Endothelial cell of umbilical vein (primary cell): Measurements from ENCODE around the gene ATOX1. TPM values are rescaled to one million over a fixed set of nuclear protein-coding genes. Genes with fewer than 3 reads are reported as not detected.

ENCODE experiments used
- BruUV-seq: library from RNA; stranded (reverse); fragments of 400-500 nt; replicated peaks from 2 replicates; lab custom pipeline; 2021; lab: Mats Ljungman, UMichigan
- CTCF ChIA-PET: fragments of 300-600, 350-600 bp; sonication (Branson Sonifier 250); formaldehyde crosslinking; loops from one replicate; lab custom pipeline; 2021; ENCODE audit warnings: antibody characterized with exemption, inconsistent platforms; lab: Charles Lee
- POLR2A ChIA-PET: fragments of 300-600, 350-600 bp; sonication (Branson Sonifier 250); formaldehyde crosslinking; loops from one replicate; lab custom pipeline; 2021; ENCODE audit warnings: antibody characterized with exemption, inconsistent platforms; lab: Charles Lee
- DNase-seq: peaks from one replicate; pipeline ENCODE4 v3.0.0-alpha.2; 2011; ENCODE audit warnings: low read depth, low spot score
- FAIRE-seq: peaks from 2 replicates; lab custom pipeline; 2011; peaks lifted over from hg19 to GRCh38; lab: Jason Lieb, UNC
- H2AFZ ChIP-seq: 2 replicates; pipeline ENCODE4 v1.6.0; 2012; ENCODE audit warnings: low read depth, low read length, control low read depth, inconsistent platforms
- H3K27ac ChIP-seq: 2 replicates; pipeline ENCODE4 v1.5.1; 2011; ENCODE audit warnings: low read depth, mild to moderate bottlenecking, control low read depth, low read length, moderate library complexity; ENCODE audit not compliant: insufficient read depth
- H3K27me3 ChIP-seq, 2 experiments: 2 replicates each; pipeline versions ENCODE4 v1.6.0 to v1.6.1; 2011; ENCODE audit warnings: low read length in 2 of 2, mixed read lengths in 1 of 2; ENCODE audit not compliant: control insufficient read depth in 2 of 2, insufficient read depth in 2 of 2
- H3K36me3 ChIP-seq, 2 experiments: 2 replicates in 1 of 2; 3 replicates in 1 of 2; pipeline ENCODE4 v1.5.1; 2011; ENCODE audit warnings: low read length in 2 of 2, mild to moderate bottlenecking in 1 of 2, moderate library complexity in 1 of 2; ENCODE audit not compliant: control insufficient read depth in 2 of 2, insufficient read depth in 2 of 2; ENCODE audit errors: extremely low read depth in 1 of 2
- H3K4me1 ChIP-seq: 3 replicates; pipeline ENCODE4 v1.5.1; 2011; ENCODE audit warnings: mild to moderate bottlenecking, low read length; ENCODE audit not compliant: control insufficient read depth, insufficient read depth; ENCODE audit errors: extremely low read depth
- H3K4me2 ChIP-seq: 2 replicates; pipeline ENCODE4 v1.6.1; 2011; ENCODE audit warnings: low read length, control low read depth, mixed read lengths; ENCODE audit not compliant: insufficient read depth
- H3K4me3 ChIP-seq, 3 experiments: fragments of 200-600 bp in 1 of 3; sonication (generic), shearing (Covaris generic) in 1 of 3; replicated peaks in 1 of 3; 2 replicates each; pipeline ENCODE4 v1.5.1; 2011 to 2016; ENCODE audit warnings: control low read depth in 3 of 3, low read length in 3 of 3, mild to moderate bottlenecking in 2 of 3, inconsistent platforms in 1 of 3, low read depth in 1 of 3, moderate library complexity in 1 of 3; ENCODE audit not compliant: insufficient read depth in 1 of 3
- H3K79me2 ChIP-seq: 2 replicates; pipeline ENCODE4 v1.6.0; 2012; ENCODE audit warnings: low read length, inconsistent platforms; ENCODE audit not compliant: control insufficient read depth, insufficient read depth
- H3K9ac ChIP-seq: replicated peaks from 2 replicates; pipeline ENCODE3; 2011; ENCODE audit warnings: low read length, control low read depth; ENCODE audit not compliant: insufficient read depth; ENCODE audit errors: extremely low read depth
- H3K9me1 ChIP-seq: replicated peaks from 3 replicates; pipeline ENCODE4 v1.6.0; 2011; ENCODE audit warnings: mild to moderate bottlenecking, low read length; ENCODE audit not compliant: control insufficient read depth, insufficient read depth; ENCODE audit errors: extremely low read depth
- H3K9me3 ChIP-seq: replicated peaks from 2 replicates; pipeline ENCODE4 v1.5.1; 2012; ENCODE audit warnings: low read length, inconsistent platforms; ENCODE audit not compliant: control insufficient read depth, insufficient read depth
- H4K20me1 ChIP-seq: replicated peaks from 2 replicates; pipeline ENCODE3; 2011; ENCODE audit warnings: mild to moderate bottlenecking, low read length; ENCODE audit not compliant: control insufficient read depth, insufficient read depth; ENCODE audit errors: extremely low read depth
- EZH2 ChIP-seq: IDR thresholded peaks from 2 replicates; pipeline ENCODE4 v1.6.1; 2012; ENCODE audit warnings: borderline replicate concordance, low read depth, mild to moderate bottlenecking, moderate library complexity, low read length, inconsistent platforms; ENCODE audit not compliant: severe bottlenecking
- FOS ChIP-seq: IDR thresholded peaks from 2 replicates; pipeline ENCODE4 v1.6.1; 2011; ENCODE audit warnings: mild to moderate bottlenecking, low read length, moderate library complexity, borderline replicate concordance; ENCODE audit not compliant: insufficient read depth
- GATA2 ChIP-seq: IDR thresholded peaks from 2 replicates; pipeline ENCODE4 v1.7.0; 2011; ENCODE audit warnings: low read depth, mild to moderate bottlenecking, moderate library complexity, mixed read lengths, low read length; ENCODE audit not compliant: insufficient read length, insufficient read depth
- JUN ChIP-seq: IDR thresholded peaks from 2 replicates; pipeline ENCODE4 v1.6.1; 2011; ENCODE audit warnings: borderline replicate concordance, low read depth; ENCODE audit not compliant: insufficient read length, insufficient read depth
- MYC ChIP-seq: IDR thresholded peaks from one replicate; pipeline ENCODE4 v1.6.1; 2011; ENCODE audit warnings: mild to moderate bottlenecking, low read depth, low read length
- POLR2A ChIP-seq: IDR thresholded peaks from 2 replicates; pipeline ENCODE4 v1.6.1; 2012; ENCODE audit warnings: low read depth, mild to moderate bottlenecking, control low read depth, low read length
- POLR2AphosphoS5 ChIP-seq: IDR thresholded peaks from 2 replicates; pipeline ENCODE4 v1.6.1; 2012; ENCODE audit warnings: low read depth, mild to moderate bottlenecking, control low read depth, low read length, moderate library complexity; ENCODE audit not compliant: insufficient read depth
- dilution Hi-C: fragments of 300-500 bp; cut with MboI; formaldehyde crosslinking; loops from one replicate; pipeline ENCODE4 v1.15.0; 2019; ENCODE audit warnings: low sequenced_read_pairs; ENCODE audit not compliant: extremely low pct_ligation_motif_present
- intact Hi-C: fragments of 100-400 bp; cut with micrococcal nuclease; formaldehyde crosslinking; loops from one replicate; pipeline ENCODE4 v1.10.0; 2022
- polyA plus RNA-seq, 4 experiments: library from polyadenylated mRNA; depleted of rRNA in 3 of 4; stranded (reverse) in 3 of 4; unstranded in 1 of 4; fragments of >200 nt; gene quantifications; 2 replicates each; pipeline versions ENCODE4 v1.2.1 to v1.2.3, GENCODE V29; 2011 to 2012; ENCODE audit warnings: missing spikeins in 1 of 4
- total RNA-seq: library from RNA; stranded (reverse); gene quantifications from 2 replicates; pipeline ENCODE4 v1.2.3, GENCODE V29; 2021
- TF ChIP-seq, protein P1 (sequence below): IDR thresholded peaks from 2 replicates; pipeline ENCODE4 v1.6.1; 2011; ENCODE audit not compliant: insufficient read depth, insufficient read length
- TF ChIP-seq, protein P2 (sequence below), 2 donors: IDR thresholded peaks; 1 replicate in 1 of 2; 2 replicates in 1 of 2; pipeline ENCODE4 v1.5.1; 2011; ENCODE audit warnings: low read length in 2 of 2, mild to moderate bottlenecking in 2 of 2, moderate library complexity in 2 of 2, control low read depth in 1 of 2, inconsistent platforms in 1 of 2, low read depth in 1 of 2; ENCODE audit not compliant: insufficient read depth in 1 of 2; ENCODE audit errors: extremely low read depth in 1 of 2

ATOX1 gene
- total and polyA plus RNA-seq, 2 donors (not counting 3 experiments of a cell fraction or from before 2014, with no cell fraction given) = 113 to 292 TPM

DNA sequence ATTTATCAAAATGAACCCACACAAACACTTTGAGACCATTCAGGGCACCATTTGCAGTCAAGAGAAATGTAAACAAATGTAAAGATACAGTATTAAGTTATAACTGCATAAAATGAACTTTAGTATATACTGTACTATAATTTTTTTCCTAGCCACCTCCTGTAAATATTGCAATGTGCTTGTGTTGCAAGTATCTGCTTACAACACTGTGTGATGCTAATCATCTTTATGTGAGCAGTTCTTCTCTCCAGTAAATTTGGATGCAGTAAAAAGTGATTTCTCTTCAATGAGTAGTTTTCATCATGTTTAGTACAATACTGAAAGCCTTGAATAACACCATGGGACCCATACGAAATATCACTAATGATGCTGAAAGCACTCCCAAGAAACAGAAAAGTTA lies 22.8 kb upstream of the ATOX1 start:
- POLR2A ChIA-PET = interaction anchor here (2.0 kb wide), 1 partner anchor 10 kb away, joined by 4 read pairs; the partner anchor contains the start of gene G3BP1
- CTCF ChIA-PET = interaction anchor here (1.2 kb wide), 1 partner anchor 8 kb away, joined by 3 read pairs; no protein-coding TSS in a partner anchor
- intact Hi-C loops (no loop called here), dilution Hi-C loops (no loop called here)
- Histone ChIP-seq H4K20me1 (peaks cover 39% of the 10 kb centered on the region), H3K4me2 (no peak overlapping the region), H3K36me3 (peaks cover 2% of the 10 kb centered on the region in 2 experiments), H3K4me3 (no peak overlapping the region), H3K79me2 (peaks cover 100% of the 10 kb centered on the region), H3K9me3 (no peaks in the 10 kb centered on the region), H3K27ac (no peak overlapping the region), H3K9me1 (no peaks in the 10 kb centered on the region), H2AFZ (no peak overlapping the region), H3K4me1 (peaks cover 8% of the 10 kb centered on the region), H3K9ac (no peak overlapping the region), H3K27me3 (no peaks in the 10 kb centered on the region)
- no peak for DNase-seq
- BruUV-seq = no TSS peak
- no peak for TF ChIP-seq GATA2
- no peak for TF ChIP-seq FOS
- TF ChIP-seq MYC = no peak
- TF ChIP-seq POLR2A = no peak
- TF ChIP-seq POLR2AphosphoS5 = no peak
- no peak for TF ChIP-seq EZH2
- TF ChIP-seq JUN = no peak
- TF ChIP-seq, protein P1, sequence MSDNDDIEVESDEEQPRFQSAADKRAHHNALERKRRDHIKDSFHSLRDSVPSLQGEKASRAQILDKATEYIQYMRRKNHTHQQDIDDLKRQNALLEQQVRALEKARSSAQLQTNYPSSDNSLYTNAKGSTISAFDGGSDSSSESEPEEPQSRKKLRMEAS = no peak
- TF ChIP-seq, protein P2, sequence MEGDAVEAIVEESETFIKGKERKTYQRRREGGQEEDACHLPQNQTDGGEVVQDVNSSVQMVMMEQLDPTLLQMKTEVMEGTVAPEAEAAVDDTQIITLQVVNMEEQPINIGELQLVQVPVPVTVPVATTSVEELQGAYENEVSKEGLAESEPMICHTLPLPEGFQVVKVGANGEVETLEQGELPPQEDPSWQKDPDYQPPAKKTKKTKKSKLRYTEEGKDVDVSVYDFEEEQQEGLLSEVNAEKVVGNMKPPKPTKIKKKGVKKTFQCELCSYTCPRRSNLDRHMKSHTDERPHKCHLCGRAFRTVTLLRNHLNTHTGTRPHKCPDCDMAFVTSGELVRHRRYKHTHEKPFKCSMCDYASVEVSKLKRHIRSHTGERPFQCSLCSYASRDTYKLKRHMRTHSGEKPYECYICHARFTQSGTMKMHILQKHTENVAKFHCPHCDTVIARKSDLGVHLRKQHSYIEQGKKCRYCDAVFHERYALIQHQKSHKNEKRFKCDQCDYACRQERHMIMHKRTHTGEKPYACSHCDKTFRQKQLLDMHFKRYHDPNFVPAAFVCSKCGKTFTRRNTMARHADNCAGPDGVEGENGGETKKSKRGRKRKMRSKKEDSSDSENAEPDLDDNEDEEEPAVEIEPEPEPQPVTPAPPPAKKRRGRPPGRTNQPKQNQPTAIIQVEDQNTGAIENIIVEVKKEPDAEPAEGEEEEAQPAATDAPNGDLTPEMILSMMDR (IDR thresholded peaks at IDR 0.05; ENCODE audit: extremely low read depth in 1 of 2, insufficient read depth in 1 of 2, low read depth in 1 of 2, low read length in 2 of 2) = no peak
- FAIRE-seq = no peak
